IMR-90 (cell line): ENCODE measurements around the gene POLR1A. TPM values are rescaled to one million over a fixed set of nuclear protein-coding genes. Genes with fewer than 3 reads are reported as not detected.

Experiments
- ATAC-seq: fragments of 200-7000 bp; cut with Tn5 transposase; 2 replicates; pipeline ENCODE4 v1.9.1; 2020; ENCODE audit warnings: low read depth, mild to moderate bottlenecking, moderate library complexity
- BruUV-seq: library from RNA; stranded (reverse); fragments of 400-500 nt; replicated peaks from 2 replicates; lab custom pipeline; 2021; lab: Mats Ljungman, UMichigan
- CTCF ChIA-PET: fragments of 300-600 bp; formaldehyde crosslinking; extraction: SDS; loops from one replicate; lab custom pipeline; 2021; ENCODE audit warnings: antibody characterized with exemption; lab: Yijun Ruan, JAX
- POLR2A ChIA-PET: fragments of 300-600 bp; sonication (Branson Sonifier 250); formaldehyde crosslinking; loops from one replicate; lab custom pipeline; 2022; ENCODE audit warnings: antibody characterized with exemption; ENCODE audit not compliant: unreplicated experiment; lab: Charles Lee
- DNase-seq: peaks from one replicate; pipeline ENCODE4 v3.0.0; 2013
- H2AFZ ChIP-seq: replicated peaks from 2 replicates; pipeline ENCODE3; 2013; ENCODE audit warnings: low read length, mild to moderate bottlenecking; ENCODE audit not compliant: poor library complexity
- H2AK5ac ChIP-seq: 2 replicates; pipeline ENCODE4 v1.6.1; 2013; ENCODE audit warnings: low read depth, low read length, inconsistent platforms
- H2AK9ac ChIP-seq: replicated peaks from 2 replicates; pipeline ENCODE3; 2013; ENCODE audit warnings: mild to moderate bottlenecking, low read depth, low read length, moderate library complexity; ENCODE audit not compliant: poor library complexity
- H2BK120ac ChIP-seq: 2 replicates; pipeline ENCODE4 v1.6.1; 2013; ENCODE audit warnings: low read depth, low read length, inconsistent platforms
- H2BK15ac ChIP-seq: 3 replicates; pipeline ENCODE4 v1.6.1; 2013; ENCODE audit warnings: low read depth, low read length, inconsistent platforms
- H2BK20ac ChIP-seq: 2 replicates; pipeline ENCODE4 v1.6.1; 2013; ENCODE audit warnings: low read depth, mild to moderate bottlenecking, inconsistent platforms, low read length, moderate library complexity
- H2BK5ac ChIP-seq: 2 replicates; pipeline ENCODE4 v1.6.1; 2013; ENCODE audit warnings: mild to moderate bottlenecking, low read depth, low read length, inconsistent platforms; ENCODE audit not compliant: poor library complexity, severe bottlenecking
- H3K14ac ChIP-seq: replicated peaks from 2 replicates; pipeline ENCODE4 v1.6.1; 2013; ENCODE audit warnings: low read depth, low read length, inconsistent platforms
- H3K18ac ChIP-seq: 2 replicates; pipeline ENCODE4 v1.6.1; 2013; ENCODE audit warnings: low read depth, low read length, control low read depth
- H3K23ac ChIP-seq: 2 replicates; pipeline ENCODE4 v1.6.1; 2013; ENCODE audit warnings: low read depth, low read length, inconsistent platforms
- H3K27ac ChIP-seq: 2 replicates; pipeline ENCODE4 v1.5.1; 2013; ENCODE audit warnings: mild to moderate bottlenecking, control low read depth, low read length; ENCODE audit not compliant: insufficient read depth
- H3K27me3 ChIP-seq: 2 replicates; pipeline ENCODE4 v1.6.1; 2013; ENCODE audit warnings: low read length; ENCODE audit not compliant: control insufficient read depth, insufficient read depth
- H3K36me3 ChIP-seq: 2 replicates; pipeline ENCODE4 v1.6.1; 2013; ENCODE audit warnings: low read length, mixed read lengths; ENCODE audit not compliant: control insufficient read depth, insufficient read depth
- H3K4ac ChIP-seq: 2 replicates; pipeline ENCODE4 v1.6.1; 2013; ENCODE audit warnings: low read depth, low read length, inconsistent platforms
- H3K4me1 ChIP-seq: 2 replicates; pipeline ENCODE4 v1.6.1; 2013; ENCODE audit warnings: low read length, mixed read lengths; ENCODE audit not compliant: control insufficient read depth, insufficient read depth
- H3K4me2 ChIP-seq: 2 replicates; pipeline ENCODE4 v1.6.1; 2013; ENCODE audit warnings: low read depth, mild to moderate bottlenecking, control low read depth, low read length, moderate library complexity
- H3K4me3 ChIP-seq: 2 replicates; pipeline ENCODE4 v1.5.1; 2013; ENCODE audit warnings: low read depth, mild to moderate bottlenecking, control low read depth, low read length, moderate library complexity; ENCODE audit not compliant: insufficient read depth
- H3K56ac ChIP-seq: 2 replicates; pipeline ENCODE4 v1.6.1; 2013; ENCODE audit warnings: low read length, inconsistent platforms; ENCODE audit not compliant: insufficient read depth; ENCODE audit errors: extremely low read depth
- H3K79me1 ChIP-seq, 2 experiments: 2 replicates each; pipeline ENCODE4 v1.6.1; 2013; ENCODE audit warnings: low read length in 2 of 2, inconsistent platforms in 1 of 2, low read depth in 1 of 2
- H3K9ac ChIP-seq: 2 replicates; pipeline ENCODE4 v1.6.1; 2013; ENCODE audit warnings: low read depth, low read length, control low read depth
- H3K9me1 ChIP-seq: 2 replicates; pipeline ENCODE4 v1.6.1; 2013; ENCODE audit warnings: low read length, inconsistent platforms; ENCODE audit not compliant: insufficient read depth
- H3K9me3 ChIP-seq: 2 replicates; pipeline ENCODE4 v1.6.1; 2013; ENCODE audit warnings: low read length; ENCODE audit not compliant: control insufficient read depth, insufficient read depth
- H4K20me1 ChIP-seq: 2 replicates; pipeline ENCODE4 v1.6.1; 2013; ENCODE audit warnings: low read length, inconsistent platforms; ENCODE audit not compliant: insufficient read depth
- H4K5ac ChIP-seq: 2 replicates; pipeline ENCODE4 v1.6.1; 2013; ENCODE audit warnings: mild to moderate bottlenecking, low read depth, low read length, control low read depth
- H4K8ac ChIP-seq, 2 experiments: 2 replicates each; pipeline ENCODE4 v1.6.1; 2013; ENCODE audit warnings: low read depth in 2 of 2, low read length in 2 of 2, control low read depth in 1 of 2, inconsistent platforms in 1 of 2
- H4K91ac ChIP-seq: 2 replicates; pipeline ENCODE4 v1.6.1; 2013; ENCODE audit warnings: low read depth, low read length, inconsistent platforms; ENCODE audit not compliant: insufficient read depth
- CEBPB ChIP-seq: IDR thresholded peaks from 2 replicates; pipeline ENCODE4 v1.6.1; 2012; ENCODE audit warnings: low read depth, low read length, improper control_type of control experiment
- FOS ChIP-seq: fragments of 150-350 bp; IDR thresholded peaks from 2 replicates; pipeline ENCODE4 v1.6.1; 2016; ENCODE audit warnings: low read depth, low read length
- NFE2L2 ChIP-seq: fragments of 150-350 bp; IDR thresholded peaks from 2 replicates; pipeline ENCODE4 v1.6.1; 2016; ENCODE audit warnings: low read depth, mild to moderate bottlenecking, low read length
- WGBS, 2 experiments: methylation state at CpG; one replicate each; pipeline versions ENCODE4 v1.1.5 to v1.1.7; 2013; ENCODE audit warnings: missing lambda C conversion rate in 2 of 2; ENCODE audit not compliant: insufficient read length in 1 of 2; ENCODE audit errors: extremely low coverage in 2 of 2; 5-methylcytosine and 5-hydroxymethylcytosine counted together
- dilution Hi-C: fragments of 300-500 bp; cut with HindIII; formaldehyde crosslinking; loops from one replicate; pipeline ENCODE4 v1.14.3; 2018; ENCODE audit warnings: low sequenced_read_pairs; ENCODE audit not compliant: unreplicated experiment
- in situ Hi-C: fragments of 300-500 bp; cut with MboI; formaldehyde crosslinking; loops from 3 replicates; pipeline ENCODE4 v1.14.3; 2019; ENCODE audit warnings: low sequenced_read_pairs, inconsistent platforms, mixed read lengths
- intact Hi-C: fragments of 100-400 bp; cut with micrococcal nuclease; formaldehyde crosslinking; loops from 2 replicates; pipeline ENCODE4 v1.10.0; 2022
- polyA plus RNA-seq, 3 experiments: library from polyadenylated mRNA; depleted of rRNA; stranded (reverse); fragments of >200 nt; gene quantifications; 2 replicates each; pipeline ENCODE4 v1.2.3, GENCODE V29; 2012; ENCODE audit warnings: low replicate concordance in 1 of 3
- total RNA-seq: library from RNA; depleted of rRNA; stranded (reverse); fragments of >200 nt; gene quantifications from 2 replicates; pipeline ENCODE4 v1.2.3, GENCODE V29; 2012
- TF ChIP-seq, protein P1 (sequence below): fragments of 150-350 bp; IDR thresholded peaks from 2 replicates; pipeline ENCODE4 v1.6.1; 2017; ENCODE audit warnings: mild to moderate bottlenecking, antibody characterized with exemption, low read length, low read depth

The POLR1A gene
- total and polyA plus RNA-seq, 2 of the 4 experiments (the other 2 are of a cell fraction): 7.6 to 27.4 TPM

DNA sequence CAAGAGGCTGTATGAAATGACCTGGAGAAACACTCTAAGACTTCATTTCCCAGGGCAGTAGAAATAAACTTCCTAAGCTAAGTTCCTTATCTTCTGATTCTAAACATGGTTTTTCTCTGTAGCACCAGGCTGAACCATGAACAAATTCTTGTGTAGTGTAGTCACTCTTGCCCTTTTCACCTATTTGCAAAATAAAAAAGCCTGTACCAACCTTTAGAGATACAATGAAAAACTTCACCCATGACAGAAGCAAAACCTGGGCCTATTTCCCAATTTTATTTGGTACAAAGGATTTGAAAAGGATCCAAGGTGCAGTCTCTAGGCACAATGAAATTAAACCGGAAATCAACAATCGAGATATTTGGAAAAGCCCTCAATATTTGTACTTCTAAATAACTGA lies 43.6 kb downstream of the POLR1A start:
- Histone ChIP-seq H3K23ac (no peak overlapping the region), H3K27me3 (no peaks in the 10 kb centered on the region), H2AK5ac (no peak overlapping the region), H3K18ac (no peak overlapping the region), H3K9me3 (no peaks in the 10 kb centered on the region), H3K56ac (no peak overlapping the region), H4K8ac (no peak overlapping the region), H2AFZ (no peak overlapping the region), H3K79me1 (peaks cover 11 to 17% of the 10 kb centered on the region in 2 experiments), H4K91ac (no peak overlapping the region), H2BK120ac (no peak overlapping the region), H3K4ac (no peak overlapping the region), H3K14ac (no peak overlapping the region), H3K9me1 (peaks cover 2% of the 10 kb centered on the region), H4K20me1 (no peaks in the 10 kb centered on the region; the same call in 1 of the 2 replicates), H2BK15ac (no peak overlapping the region), H3K9ac (no peak overlapping the region), H4K5ac (no peak overlapping the region), H2BK5ac (peak overlapping the region; percentile 69), H3K4me3 (no peak overlapping the region), H2AK9ac (no peak overlapping the region), H2BK20ac (no peak overlapping the region), H3K27ac (peak overlapping the region; percentile 47; the same call in 1 of the 2 replicates), H3K4me2 (no peak overlapping the region; the same call in 1 of the 2 replicates), H3K36me3 (peaks cover 9% of the 10 kb centered on the region), H3K4me1 (peaks cover 2% of the 10 kb centered on the region)
- in situ Hi-C loops (no loop called here), intact Hi-C loops (no loop called here), dilution Hi-C loops (no loop called here)
- ATAC-seq (peak; percentile 93), DNase-seq (peak; percentile 80)
- CTCF ChIA-PET: no interaction called here
- no TSS peak for BruUV-seq
- peak; percentile 32; the same call in 1 of the 2 replicates for TF ChIP-seq FOS
- no peak for TF ChIP-seq NFE2L2
- peak; percentile 42; the same call in 1 of the 2 replicates for TF ChIP-seq CEBPB
- TF ChIP-seq, protein P1, sequence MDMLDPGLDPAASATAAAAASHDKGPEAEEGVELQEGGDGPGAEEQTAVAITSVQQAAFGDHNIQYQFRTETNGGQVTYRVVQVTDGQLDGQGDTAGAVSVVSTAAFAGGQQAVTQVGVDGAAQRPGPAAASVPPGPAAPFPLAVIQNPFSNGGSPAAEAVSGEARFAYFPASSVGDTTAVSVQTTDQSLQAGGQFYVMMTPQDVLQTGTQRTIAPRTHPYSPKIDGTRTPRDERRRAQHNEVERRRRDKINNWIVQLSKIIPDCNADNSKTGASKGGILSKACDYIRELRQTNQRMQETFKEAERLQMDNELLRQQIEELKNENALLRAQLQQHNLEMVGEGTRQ: no peak
- POLR2A ChIA-PET: no interaction called here
- no CpG with 5 or more reads among the region's 2 CpGs for WGBS, 2 experiments
